Measurements from ENCODE around the gene GRIA4. TPM values are rescaled to one million over a fixed set of nuclear protein-coding genes. Genes with fewer than 3 reads are reported as not detected.
"Not testable (repeated sequence)": the region's sequence is repeated elsewhere in the genome, so short reads cannot be mapped to it uniquely, and the experiment has no call there.

The GRIA4 gene
- total RNA-seq, 1 donor, result not detected

- no peak for DNase-seq (ENCODE audit: low read depth in 2 of 3, low spot score in 2 of 3)
Observed at GRCh38 chr11:105852403-105852802, 242.5 kb downstream of the GRIA4 start.

GRCh38 chr11:105854269-105854668 is 244.4 kb downstream of the GRIA4 start:
- DNase-seq (ENCODE audit: low read depth in 2 of 3, low spot score in 2 of 3), result no peak

GRCh38 chr11:105856954-105857353 is 247.1 kb downstream of the GRIA4 start:
- DNase-seq (ENCODE audit: low read depth in 2 of 3, low spot score in 2 of 3), result no peak

GRCh38 chr11:105857728-105858127 is 247.9 kb downstream of the GRIA4 start:
- no peak for DNase-seq (ENCODE audit: low read depth in 2 of 3, low spot score in 2 of 3)

GRCh38 chr11:105858841-105859240 is 249.0 kb downstream of the GRIA4 start:
- DNase-seq (ENCODE audit: low read depth in 2 of 3, low spot score in 2 of 3), result no peak

- no peak for DNase-seq (ENCODE audit: low read depth in 2 of 3, low spot score in 2 of 3)
Observed at GRCh38 chr11:105860105-105860504, 250.2 kb downstream of the GRIA4 start.

GRCh38 chr11:105861225-105861624 is 251.4 kb downstream of the GRIA4 start:
- DNase-seq (ENCODE audit: low read depth in 2 of 3, low spot score in 2 of 3), result no peak

GRCh38 chr11:105862736-105863367 is 253.0 kb downstream of the GRIA4 start:
- peak in 2 of 3 donors; percentile 29 to 74 for DNase-seq (ENCODE audit: low read depth in 2 of 3, low spot score in 2 of 3)

- no peak for DNase-seq (ENCODE audit: low read depth in 2 of 3, low spot score in 2 of 3)
Observed at GRCh38 chr11:105863523-105863922, 253.7 kb downstream of the GRIA4 start.

- no peak for DNase-seq (ENCODE audit: low read depth in 2 of 3, low spot score in 2 of 3)
Observed at GRCh38 chr11:105867742-105868141, 257.9 kb downstream of the GRIA4 start.

- DNase-seq (ENCODE audit: low read depth in 2 of 3, low spot score in 2 of 3), result no peak
Observed at GRCh38 chr11:105868762-105869285, 259.0 kb downstream of the GRIA4 start.

- no peak for DNase-seq (ENCODE audit: low read depth in 2 of 3, low spot score in 2 of 3)
Observed at GRCh38 chr11:105870516-105871113, 260.7 kb downstream of the GRIA4 start.

- no peak for DNase-seq (ENCODE audit: low read depth in 2 of 3, low spot score in 2 of 3)
Observed at GRCh38 chr11:105878510-105878909, 268.6 kb downstream of the GRIA4 start.

- DNase-seq (ENCODE audit: low read depth in 2 of 3, low spot score in 2 of 3), result not testable (repeated sequence)
Observed at GRCh38 chr11:105878927-105879326, 269.1 kb downstream of the GRIA4 start.

- DNase-seq (ENCODE audit: low read depth in 2 of 3, low spot score in 2 of 3), result no peak
Observed at GRCh38 chr11:105881027-105881426, 271.2 kb downstream of the GRIA4 start.

GRCh38 chr11:105884436-105884835 is 274.6 kb downstream of the GRIA4 start:
- DNase-seq (ENCODE audit: low read depth in 2 of 3, low spot score in 2 of 3), result no peak

GRCh38 chr11:105891685-105892084 is 281.8 kb downstream of the GRIA4 start:
- no peak for DNase-seq (ENCODE audit: low read depth in 2 of 3, low spot score in 2 of 3)

GRCh38 chr11:105897161-105897560 is 287.3 kb downstream of the GRIA4 start:
- no peak for DNase-seq (ENCODE audit: low read depth in 2 of 3, low spot score in 2 of 3)

- no peak for DNase-seq (ENCODE audit: low read depth in 2 of 3, low spot score in 2 of 3)
Observed at GRCh38 chr11:105899772-105900171, 289.9 kb downstream of the GRIA4 start.

- no peak for DNase-seq (ENCODE audit: low read depth in 2 of 3, low spot score in 2 of 3)
Observed at GRCh38 chr11:105900515-105901035, 290.7 kb downstream of the GRIA4 start.

- DNase-seq (ENCODE audit: low read depth in 2 of 3, low spot score in 2 of 3), result no peak
Observed at GRCh38 chr11:105903113-105903512, 293.2 kb downstream of the GRIA4 start.

- DNase-seq (ENCODE audit: low read depth in 2 of 3, low spot score in 2 of 3), result no peak
Observed at GRCh38 chr11:105906517-105906916, 296.6 kb downstream of the GRIA4 start.

All from hematopoietic multipotent progenitor cell (in vitro differentiated cells).